Activated CD4-positive, CD25-positive, alpha-beta regulatory T cell treated with anti-CD3 and anti-CD28 coated beads, Interleukin-2, amount 50 U/mL, for 24 hours (primary cell): ENCODE results near the gene SRGAP1.
A peak's percentile ranks its signal among the peaks of the same experiment; 100 is the strongest.

Source experiments
- ATAC-seq, 2 donors: fragments of 150-1000 bp; cut with Tn5 transposase; one replicate each; pipeline ENCODE4 v1.10.0; 2021; ENCODE audit warnings: mild to moderate bottlenecking in 1 of 2, moderate library complexity in 1 of 2

The SRGAP1 gene

DNA sequence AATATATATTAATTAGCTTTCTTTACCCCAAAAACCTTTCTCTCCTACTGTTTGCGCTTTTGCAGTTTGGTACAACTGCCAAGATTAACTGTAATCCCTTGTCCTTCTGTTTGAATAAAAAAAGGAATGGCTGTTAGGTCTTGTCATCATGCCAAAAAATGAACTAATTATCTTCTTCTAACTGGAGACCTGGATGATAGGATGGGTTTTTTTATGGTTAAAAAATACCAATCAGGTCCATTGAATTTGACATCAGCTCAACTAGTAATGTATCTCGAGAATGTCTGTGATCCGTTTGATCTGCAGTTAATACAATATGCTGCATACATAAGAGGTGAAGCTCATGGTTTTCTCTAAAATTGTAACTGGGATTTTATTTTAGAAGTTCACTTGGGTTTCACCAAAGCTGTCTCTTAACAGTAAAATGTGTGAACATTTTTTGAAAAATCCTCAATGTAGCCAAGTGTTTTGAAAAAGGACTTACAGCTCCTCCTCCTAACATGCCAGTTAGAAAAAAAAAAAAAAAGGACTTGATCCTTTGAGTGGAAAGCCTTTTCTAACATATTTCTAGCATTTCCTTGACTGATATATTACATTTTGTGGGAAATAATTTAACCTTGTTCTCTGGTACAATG is 96.8 kb downstream of the SRGAP1 start:
- ATAC-seq: no peak

DNA sequence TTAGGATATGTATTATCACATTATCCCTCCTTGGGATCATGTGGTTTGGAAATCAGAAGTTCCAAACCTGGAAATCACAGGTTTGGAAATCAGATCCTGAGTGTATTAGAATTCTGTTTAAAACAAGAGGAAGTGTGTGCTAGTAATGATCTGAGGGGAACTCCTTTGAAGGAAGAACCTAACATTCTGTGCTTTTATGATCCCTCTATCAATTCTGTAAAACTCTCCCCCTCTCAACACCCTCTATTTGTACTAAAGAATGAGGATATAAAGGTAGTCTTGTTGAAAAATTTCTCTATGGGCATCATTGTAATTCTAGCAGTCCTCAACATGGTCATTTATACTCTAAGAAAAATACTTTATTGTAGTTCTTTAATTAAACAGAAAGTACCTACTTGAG is 97.4 kb downstream of the SRGAP1 start:
- no peak for ATAC-seq

DNA sequence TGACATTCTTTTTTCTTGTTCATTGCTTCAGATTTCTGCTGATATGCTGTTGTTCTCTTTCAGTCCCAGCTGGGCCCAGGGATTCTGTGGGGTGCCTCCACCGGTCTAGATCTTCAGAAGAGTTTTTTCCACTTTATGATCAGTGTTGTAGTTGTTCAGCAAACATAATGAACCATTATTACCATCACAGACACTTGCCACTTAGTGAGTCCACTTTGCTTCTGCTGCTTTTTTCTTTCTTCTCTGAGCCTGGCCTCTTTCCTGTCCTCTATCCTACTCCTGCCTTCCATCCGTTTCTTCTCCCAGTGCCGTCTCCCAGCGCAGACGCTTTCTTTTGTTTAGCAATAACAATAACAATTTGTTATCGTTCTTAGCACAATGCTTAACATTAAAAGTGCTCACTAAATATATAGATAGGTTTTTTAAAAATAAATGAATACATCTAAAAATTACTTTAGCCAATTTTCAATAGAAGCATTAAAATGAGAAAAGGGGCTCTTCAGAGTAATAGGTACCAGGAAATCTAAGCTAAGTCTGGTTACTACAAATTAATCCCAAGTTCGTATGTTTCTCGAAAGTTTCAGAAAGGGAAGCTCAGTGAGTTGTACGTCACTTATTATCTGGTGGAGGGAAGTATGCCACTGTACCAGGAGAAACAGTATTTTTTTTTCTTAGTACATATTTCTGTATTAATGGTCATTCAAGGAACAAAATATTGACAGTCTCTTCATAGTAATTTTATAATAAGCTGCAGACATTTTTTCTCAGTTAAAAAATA is 98.2 kb downstream of the SRGAP1 start:
- ATAC-seq: no peak

DNA sequence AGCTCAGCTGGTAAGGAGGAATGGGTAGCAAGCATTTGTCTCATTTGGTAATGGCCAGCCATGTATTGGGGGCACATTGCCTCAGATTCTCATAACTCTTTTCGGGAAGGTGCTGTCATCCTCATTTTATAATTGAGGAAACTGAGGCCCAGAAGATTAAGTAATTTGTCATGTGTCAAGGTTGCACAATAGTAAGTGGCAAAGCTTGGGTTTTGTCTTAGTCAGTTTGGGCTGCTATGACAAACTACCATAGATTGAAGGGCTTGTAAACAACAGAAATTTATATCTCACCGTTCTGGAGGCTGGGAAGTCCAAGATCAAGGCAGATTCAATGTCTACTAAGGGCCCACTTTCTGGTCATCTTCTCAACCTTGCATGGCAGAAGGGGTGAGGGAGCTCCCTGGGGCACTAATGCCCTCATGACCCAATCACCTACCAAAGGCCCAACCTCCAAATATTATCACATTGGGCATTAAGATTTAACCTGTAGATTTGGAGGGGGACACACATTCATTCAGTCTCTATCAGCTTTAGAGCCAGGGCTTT is 99.6 kb downstream of the SRGAP1 start:
- ATAC-seq: no peak

DNA sequence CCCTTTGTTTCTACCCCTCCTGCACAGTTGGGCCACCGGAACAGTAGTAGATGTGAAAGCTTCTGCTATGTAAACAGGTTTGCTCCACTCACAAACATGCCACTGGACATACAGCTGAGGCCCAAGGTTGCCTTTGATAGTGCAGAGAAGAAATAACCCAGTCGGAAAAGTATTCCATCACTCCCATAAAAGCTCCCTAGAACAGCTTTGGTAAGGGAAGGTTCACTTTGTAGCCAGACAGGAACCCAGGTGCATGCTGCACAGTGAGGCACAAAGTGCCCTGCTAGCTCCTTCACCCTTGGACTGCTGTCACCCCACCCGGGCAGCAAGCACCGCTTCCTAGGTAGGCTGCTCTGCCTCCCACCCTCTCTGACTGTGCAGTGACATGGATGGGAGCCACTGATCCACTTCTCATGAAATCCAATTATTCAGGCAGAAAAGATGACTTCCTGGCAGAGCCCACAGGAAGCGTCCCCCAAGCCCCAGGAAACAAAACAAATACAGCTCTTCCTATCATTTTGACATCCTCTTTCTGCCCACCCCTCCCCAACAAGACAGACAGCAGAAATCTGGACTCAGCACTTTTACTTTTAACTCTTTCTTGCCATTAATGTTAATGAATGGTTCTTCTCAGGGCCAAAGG is 100.2 kb downstream of the SRGAP1 start:
- ATAC-seq: peak in 1 of 2 donors; percentile 7

DNA sequence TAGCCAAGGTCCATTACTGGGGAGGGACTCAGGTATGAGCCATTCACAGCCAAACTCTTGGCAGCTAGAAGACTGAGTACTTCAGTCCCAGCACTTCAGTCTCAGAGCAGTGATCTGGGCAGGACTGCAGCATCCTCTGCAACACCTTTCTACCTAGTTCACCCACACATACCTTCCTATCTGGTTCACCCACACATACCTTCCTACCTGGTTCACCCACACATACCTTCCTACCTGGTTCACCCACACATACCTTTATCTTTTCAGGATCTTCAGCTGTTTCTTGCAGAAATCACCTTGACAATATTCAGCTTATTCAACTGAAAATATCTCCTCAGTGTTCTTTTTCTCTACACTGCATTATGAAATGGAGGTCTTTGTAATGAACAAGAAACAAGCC is 101.3 kb downstream of the SRGAP1 start:
- no peak for ATAC-seq

DNA sequence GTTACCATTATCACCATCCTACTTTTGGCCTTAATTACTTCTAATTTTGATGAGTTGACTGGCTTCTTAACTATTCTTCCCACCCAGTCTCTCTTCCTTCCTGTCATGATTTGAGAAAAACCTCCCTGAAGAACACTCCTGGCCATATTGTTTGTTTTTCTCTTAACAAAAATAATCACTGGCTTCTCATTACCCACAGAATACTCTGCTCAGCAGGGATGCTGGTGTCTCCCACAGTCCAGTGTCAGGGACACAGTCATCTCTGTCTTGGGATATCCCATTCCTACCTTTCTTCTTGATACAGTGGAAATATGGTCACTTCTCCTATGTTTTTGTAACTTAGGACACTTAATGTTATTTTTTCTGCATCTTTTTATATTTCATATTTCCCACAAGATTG is 103.7 kb downstream of the SRGAP1 start:
- ATAC-seq: no peak

DNA sequence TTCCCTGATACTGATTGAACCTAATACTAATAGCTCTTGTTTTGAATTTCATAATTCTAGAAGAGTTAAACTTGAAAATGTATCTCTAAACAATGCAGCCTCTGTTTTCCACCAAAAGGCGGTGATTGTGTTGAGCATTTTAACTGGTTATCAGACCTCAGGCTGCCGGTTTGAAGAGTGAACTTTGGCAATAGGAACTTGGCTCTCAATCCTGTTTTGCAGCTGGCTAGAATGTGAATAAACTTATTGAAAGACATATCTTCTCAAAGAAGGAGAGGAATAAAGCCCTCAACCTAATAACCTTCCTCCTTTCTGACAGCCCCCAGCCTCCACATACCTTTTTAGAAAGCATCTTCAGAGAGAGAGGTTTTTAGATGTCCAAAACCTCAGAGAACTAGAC is 105.4 kb downstream of the SRGAP1 start:
- ATAC-seq: no peak

DNA sequence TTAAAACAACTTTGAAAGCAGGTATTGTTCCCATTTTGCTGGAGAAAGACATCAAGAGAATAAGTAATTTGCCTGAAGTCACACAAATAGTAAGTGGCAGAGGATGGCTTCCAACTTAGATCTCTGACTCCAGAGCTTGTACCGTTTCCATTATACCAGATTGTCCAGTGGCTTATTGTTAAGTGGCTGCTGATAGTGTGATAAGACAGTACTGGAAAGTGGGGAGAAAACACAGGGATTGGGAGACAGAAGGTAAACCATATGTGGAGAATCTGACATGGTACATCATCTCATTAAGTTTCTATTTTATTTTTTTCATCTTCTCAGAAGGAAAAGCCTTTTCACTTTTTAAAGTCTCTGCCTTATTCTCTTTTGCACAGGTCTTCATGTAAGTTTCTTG is 108.5 kb downstream of the SRGAP1 start:
- ATAC-seq: no peak

DNA sequence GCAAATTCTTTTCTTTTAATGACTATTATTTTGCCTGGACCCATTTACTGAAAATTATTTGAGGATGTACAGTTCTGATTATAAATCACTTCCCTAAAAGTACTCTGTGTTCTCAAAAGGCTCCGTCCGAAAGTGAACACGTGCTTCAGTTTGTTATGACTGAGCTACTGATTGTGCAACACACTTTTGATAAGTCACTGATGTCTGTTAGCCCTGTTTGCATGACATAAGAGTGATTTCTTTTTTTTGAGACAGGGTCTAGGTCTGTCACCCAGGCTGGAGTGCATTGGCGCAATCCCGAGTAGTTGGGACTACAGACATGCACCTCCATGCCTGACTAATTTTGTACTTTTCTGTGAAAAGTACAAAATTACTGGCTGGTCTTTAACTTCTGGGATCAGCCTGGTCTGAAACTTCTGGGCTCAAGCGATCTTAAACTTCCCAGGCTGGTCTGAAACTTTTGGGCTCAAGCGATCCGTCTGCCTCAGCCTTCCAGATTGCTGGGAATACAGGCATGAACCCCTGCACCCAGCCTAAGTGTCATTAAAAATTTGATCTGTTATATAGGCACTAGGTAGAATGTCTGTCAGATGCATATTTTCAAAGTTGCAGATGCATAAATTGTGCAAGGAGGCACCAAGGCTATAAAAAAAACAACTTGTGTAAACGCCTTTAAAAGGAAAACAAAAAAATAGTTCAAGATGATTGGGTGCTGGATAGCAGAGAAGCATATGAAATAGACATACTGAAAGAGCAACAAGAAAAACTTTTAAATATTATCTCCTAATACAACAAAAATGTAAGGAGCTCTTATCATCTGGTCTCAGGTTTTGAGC is 111.5 kb downstream of the SRGAP1 start:
- no peak for ATAC-seq

DNA sequence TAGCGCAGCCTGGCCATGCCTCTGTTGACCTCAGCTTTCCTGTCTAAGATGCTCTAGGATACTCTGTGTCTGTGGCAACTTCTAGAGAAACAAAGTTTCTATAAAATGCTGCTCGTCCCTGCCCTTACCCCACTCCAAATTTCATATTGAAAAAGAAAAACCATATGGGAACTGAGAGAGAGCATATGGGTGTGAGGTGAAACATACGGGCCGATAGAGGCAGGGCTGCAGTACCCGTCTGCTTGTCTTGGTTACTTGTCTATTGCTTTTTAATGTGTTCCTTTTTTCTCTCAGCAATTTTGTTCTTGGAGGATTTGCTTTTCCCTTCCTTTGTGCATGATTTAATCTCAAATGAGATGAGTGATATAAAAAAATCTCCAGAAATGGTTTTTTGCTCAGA is 113.0 kb downstream of the SRGAP1 start:
- no peak for ATAC-seq

DNA sequence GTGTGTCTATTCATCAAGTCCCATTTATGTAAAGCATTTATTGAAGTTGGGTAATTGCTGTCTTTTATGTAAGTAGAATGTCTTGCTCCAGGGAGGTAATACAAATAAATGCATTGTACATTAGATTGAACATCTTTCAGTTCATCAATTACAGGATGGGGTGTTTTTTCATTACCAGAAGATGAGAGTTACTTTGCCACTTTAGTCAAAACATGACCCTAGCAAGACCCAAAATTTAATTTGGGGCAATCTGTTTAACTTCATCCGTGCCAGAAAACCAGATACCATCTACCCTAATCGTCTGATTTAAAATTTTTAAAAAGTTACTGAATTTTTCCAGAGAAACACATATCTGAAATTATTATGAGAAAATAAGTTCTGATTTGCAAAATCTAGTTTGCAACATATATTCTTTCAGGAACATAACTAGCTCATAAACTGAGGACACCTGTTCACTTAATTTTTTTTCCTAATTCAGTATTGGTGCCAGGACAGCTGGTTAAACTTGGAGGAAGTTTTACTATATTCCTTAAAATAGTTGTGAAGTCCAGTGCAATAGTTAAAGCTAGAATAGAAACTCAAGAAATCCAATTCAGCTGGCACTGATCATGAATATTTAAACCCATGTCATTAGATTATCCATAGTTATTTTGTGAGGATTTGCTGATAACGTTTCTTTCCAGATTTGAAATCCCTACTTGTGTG is 114.5 kb downstream of the SRGAP1 start:
- no peak for ATAC-seq

DNA sequence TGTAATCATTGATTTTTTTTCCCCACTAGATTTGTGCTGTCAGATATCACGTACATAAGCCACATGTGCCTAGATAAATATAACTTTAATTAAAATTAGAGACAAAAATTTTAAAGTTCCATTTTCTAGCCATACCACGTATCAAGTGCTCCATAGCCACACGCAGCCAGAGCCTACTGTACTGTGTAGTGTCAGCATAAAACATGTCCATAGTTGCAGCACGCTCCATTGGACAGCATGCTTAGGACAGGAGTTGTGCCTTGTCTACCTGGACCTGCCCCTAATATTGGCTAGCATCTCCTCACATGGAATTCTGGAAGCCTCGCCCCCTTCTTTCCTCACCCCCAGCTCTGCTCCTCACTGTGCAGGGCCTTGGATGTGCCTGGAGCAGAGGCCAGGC is 116.5 kb downstream of the SRGAP1 start:
- ATAC-seq: no peak

DNA sequence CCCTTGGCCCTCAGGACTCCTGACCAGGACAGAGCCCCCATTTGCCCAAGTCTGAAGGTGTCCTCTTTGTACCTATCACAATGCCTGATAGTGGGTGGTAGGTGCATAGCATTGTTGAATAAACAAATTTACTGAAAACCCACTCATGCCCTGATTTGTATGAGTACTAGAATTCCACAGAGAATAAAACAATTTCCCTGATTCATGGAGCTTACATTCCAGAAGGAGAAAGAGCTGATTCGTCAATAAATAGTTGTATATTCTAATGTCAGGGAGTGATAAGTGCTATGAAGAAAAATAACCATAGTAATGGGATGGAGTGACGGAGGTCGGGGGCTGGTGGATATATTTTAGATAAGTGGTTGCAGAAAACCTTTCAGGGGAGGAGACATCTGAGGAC is 117.0 kb downstream of the SRGAP1 start:
- ATAC-seq: no peak

DNA sequence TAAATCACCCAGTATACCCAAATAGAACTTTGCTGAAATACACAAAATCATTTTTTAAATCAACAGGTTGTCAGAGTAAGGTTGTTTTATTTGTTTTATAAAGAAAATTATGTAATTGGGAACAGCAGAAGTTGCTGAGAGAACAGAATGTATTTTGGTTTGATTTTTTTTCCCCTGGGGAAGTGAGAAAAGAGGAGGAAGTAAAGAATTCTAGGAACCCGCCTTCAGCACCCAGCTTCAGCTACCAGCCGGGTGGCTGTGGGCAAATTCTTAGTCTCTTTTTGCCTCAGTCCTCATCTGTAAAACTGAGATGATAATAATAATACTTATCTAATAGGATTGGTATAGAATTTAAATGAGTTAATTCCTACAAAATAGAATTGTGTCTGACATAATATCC is 119.4 kb downstream of the SRGAP1 start:
- no peak for ATAC-seq

DNA sequence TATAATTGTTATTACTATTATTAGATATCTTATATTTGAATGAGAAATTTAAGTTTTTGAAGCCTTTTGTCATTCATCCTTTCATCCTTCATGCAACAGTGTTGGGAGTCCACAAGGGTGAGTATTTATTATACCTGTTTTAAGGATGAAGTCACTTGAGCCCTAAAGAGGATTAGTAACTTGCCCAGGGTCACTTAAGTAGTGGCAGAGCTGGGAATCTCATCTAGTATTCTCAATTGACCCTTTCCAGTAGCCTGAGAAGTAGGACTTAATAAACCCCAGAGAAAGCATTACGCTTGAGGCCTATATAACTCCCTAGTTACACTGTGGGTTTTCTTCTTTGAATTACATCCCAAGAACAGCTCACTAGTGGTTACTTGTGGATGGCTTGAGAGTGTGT is 119.8 kb downstream of the SRGAP1 start:
- no peak for ATAC-seq

DNA sequence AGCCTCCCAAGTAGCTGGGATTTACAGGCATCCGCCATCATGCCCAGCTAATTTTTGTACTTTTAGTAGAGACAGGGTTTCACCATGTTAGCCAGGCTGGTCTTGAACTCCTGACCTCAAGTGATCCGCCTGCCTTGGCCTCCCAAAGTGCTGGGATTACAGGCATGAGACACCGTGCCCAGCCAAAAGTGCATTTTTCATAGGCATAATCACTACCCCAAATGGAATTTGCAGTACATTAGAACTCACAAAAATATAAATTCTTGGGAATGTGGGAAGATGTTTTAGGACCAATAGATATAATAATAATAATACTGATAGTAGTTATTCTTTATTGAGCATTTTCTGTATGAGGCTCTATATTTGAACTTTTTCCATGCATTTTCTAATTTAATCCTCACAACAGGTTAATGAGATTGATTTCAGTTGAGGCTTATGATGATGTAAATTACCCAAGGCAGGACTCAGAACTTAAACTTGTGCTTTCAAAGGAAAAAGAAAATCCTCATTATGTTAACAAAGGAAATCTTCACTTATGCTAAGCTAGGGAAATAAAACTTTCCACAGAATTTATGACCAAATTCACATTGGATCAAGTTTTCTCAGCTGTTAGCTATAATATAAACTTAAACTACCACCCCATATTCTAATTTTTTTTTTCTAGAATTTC is 121.6 kb downstream of the SRGAP1 start:
- ATAC-seq: no peak

DNA sequence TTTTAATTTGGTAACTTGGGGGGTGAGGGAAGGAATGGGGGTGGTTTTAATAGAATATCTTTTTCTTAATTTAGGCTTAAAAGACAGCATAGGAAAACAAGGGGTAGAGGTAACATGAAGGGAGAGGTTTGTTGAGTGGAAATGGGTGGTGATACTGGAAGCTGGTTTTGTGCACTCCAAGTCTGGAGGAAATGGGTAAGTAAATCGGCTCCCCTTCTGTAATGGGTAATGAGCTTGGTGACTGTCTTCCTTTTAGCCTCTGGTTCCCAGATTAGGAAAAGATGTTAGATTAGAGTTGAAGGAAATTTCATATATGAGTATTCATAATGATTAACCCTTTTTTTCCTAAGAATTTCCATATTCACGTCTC is 122.1 kb downstream of the SRGAP1 start:
- ATAC-seq: no peak

DNA sequence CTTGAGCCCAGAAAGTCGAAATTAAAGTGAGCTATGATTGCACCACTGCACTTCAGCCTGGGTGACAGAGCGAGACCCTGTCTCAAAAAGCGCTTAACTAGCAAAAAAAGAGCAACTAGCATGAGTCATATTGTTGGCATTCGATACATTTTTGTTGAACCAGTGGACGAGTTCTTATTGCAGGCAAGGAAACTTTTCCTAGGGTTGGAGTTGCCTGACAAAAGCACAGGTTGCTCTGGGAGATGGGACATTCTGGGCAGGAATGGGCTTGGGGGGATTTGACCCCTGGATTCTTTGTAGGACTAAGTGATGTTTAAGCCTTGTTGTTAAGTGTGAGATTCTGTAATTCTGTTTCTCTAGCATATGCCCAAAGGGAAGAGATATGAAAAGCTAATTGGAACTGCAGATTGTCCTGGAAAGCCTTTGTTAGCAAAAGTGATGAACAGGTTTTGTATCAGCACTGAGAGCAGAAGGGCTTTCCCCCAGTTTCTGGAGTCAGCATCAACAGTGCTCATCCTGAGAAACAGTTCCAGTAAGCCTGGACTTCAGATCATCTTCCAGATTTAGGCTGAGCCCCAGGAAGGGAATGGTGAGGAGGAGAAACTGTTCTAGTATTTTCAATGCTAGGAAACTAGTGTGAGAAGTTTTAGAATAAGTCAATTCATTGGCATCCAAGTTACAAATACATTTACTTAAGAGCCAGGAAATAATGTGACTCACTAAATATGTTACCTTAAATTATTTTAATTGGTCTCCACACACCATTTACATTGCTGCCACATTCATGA is 123.1 kb downstream of the SRGAP1 start:
- no peak for ATAC-seq

DNA sequence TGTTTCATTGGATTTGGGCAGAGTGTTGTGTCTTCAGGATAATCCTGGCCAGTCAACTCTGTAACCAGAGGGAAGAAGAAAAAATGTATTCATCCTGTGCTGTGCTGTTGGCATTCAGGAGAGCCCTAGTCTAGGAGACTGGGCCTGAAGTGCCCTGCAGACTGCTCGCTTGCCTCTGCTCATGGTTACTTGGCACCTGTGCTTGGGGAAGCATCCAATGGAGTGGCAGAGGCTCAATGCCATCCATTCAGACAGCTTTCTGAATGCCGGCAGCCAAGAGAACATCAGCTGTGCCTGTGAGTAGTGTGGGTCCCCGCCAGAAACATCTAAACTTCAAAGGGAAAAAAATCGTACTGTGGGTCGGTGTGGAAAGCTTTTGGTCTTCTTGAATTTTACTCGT is 124.2 kb downstream of the SRGAP1 start:
- no peak for ATAC-seq

DNA sequence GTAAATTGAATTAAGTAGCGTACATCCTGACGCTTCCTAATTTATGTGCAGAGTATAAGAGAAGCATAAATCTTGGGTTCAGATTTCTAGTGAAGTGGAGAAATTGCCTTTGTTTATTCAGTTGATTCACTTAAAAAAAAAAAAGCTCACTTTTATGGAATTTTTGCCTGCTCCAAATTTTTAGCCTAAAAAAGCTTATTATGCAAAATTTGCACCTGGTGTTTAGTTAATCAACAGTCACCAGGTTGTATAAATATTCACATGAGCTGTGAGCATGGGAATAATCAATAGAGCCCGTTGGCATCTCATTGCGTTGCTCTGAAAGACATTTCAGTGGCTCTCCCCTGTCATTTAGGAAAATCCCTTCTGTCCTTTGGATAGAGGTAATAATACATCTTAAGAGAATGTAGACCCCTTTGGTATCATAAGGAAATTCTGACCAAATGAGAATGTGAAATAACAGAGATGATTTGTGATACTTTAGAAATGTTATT is 132.4 kb downstream of the SRGAP1 start:
- no peak for ATAC-seq
